PFSK-1 (cell line): ENCODE results near the gene FBXL5.

Experiments used
- POLR2AphosphoS5 ChIP-seq: IDR thresholded peaks from 2 replicates; pipeline ENCODE4 v1.6.1; 2012; ENCODE audit warnings: low read depth, mild to moderate bottlenecking, control low read depth, low read length, moderate library complexity
- REST ChIP-seq, 2 experiments: IDR thresholded peaks; 2 replicates each; pipeline versions ENCODE4 v1.6.1 to v1.8.0; 2011 to 2012; ENCODE audit warnings: low read depth in 2 of 2, low read length in 2 of 2, control low read depth in 1 of 2, inconsistent platforms in 1 of 2, mild to moderate bottlenecking in 1 of 2, moderate library complexity in 1 of 2; ENCODE audit not compliant: insufficient read depth in 1 of 2
- SIN3A ChIP-seq: IDR thresholded peaks from 2 replicates; pipeline ENCODE4 v1.6.1; 2012; ENCODE audit warnings: mild to moderate bottlenecking, low read length, moderate library complexity, borderline replicate concordance; ENCODE audit not compliant: insufficient read depth

GRCh38 chr4:15673337-15673736 lies 18.2 kb upstream of the FBXL5 start:
- TF ChIP-seq REST (IDR thresholded peaks at IDR 0.05; ENCODE audit: insufficient read depth in 1 of 2, low read depth in 2 of 2, low read length in 2 of 2) = no peak
- TF ChIP-seq POLR2AphosphoS5 = no peak
- TF ChIP-seq SIN3A = no peak
